A549 (cell line): Measurements from ENCODE around the gene DNAH11.

Source experiments
- CTCF ChIP-seq: fragments of >200 bp; sonication (Bioruptor Twin); formaldehyde crosslinking; IDR thresholded peaks from 3 replicates; pipeline ENCODE4 v1.5.1; 2016
- HDAC2 ChIP-seq: fragments of 200-600 bp; sonication (generic); IDR thresholded peaks from 2 replicates; pipeline ENCODE4 v1.6.1; 2016
- KDM5A ChIP-seq: fragments of 200-600 bp; sonication (generic); IDR thresholded peaks from 2 replicates; pipeline ENCODE4 v1.6.1; 2016; ENCODE audit warnings: antibody characterized with exemption, mild to moderate bottlenecking
- MAX ChIP-seq: IDR thresholded peaks from 2 replicates; pipeline ENCODE4 v1.6.1; 2012
- REST ChIP-seq: fragments of 200-600 bp; sonication (generic); IDR thresholded peaks from 2 replicates; pipeline ENCODE4 v1.6.1; 2016; ENCODE audit warnings: antibody characterized with exemption, mild to moderate bottlenecking, moderate library complexity
- TF ChIP-seq, protein P1 (sequence below): IDR thresholded peaks from 2 replicates; pipeline ENCODE4 v1.6.1; 2012

DNA sequence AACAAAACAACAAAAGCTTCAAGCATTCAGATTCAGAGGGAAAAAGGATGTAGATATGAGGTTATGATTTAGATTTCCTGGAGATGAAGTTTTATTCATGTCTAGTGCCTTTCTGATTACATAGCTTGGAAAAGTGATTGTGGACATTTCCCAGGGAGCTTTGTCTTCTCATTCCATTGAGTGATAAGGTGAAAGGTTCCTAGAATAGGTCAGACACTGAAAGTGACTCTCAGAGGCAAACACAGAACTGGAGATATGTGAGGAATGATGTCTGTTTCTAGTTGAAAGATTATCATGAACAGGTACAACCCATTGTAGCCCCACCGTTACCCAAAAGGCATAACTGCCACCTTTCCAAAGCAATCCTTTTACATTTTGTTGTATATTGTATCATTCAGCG, 223.4 kb downstream of the DNAH11 start:
- TF ChIP-seq HDAC2 (no peak), CTCF (no peak), KDM5A (no peak), MAX (no peak), REST (no peak)
- TF ChIP-seq, protein P1, sequence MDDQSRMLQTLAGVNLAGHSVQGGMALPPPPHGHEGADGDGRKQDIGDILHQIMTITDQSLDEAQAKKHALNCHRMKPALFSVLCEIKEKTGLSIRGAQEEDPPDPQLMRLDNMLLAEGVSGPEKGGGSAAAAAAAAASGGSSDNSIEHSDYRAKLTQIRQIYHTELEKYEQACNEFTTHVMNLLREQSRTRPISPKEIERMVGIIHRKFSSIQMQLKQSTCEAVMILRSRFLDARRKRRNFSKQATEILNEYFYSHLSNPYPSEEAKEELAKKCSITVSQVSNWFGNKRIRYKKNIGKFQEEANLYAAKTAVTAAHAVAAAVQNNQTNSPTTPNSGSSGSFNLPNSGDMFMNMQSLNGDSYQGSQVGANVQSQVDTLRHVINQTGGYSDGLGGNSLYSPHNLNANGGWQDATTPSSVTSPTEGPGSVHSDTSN = no peak
